ENCODE data around the gene CLEC19A.

Gene CLEC19A

GRCh38 chr16:19295393-19295792 is 9.9 kb downstream of the CLEC19A start:
- TF ChIP-seq CTCF (conservative IDR thresholded peaks at IDR 0.05; ENCODE audit: low read depth): no peak
- ChIA-PET POLR2A (ENCODE audit: low non-redundant PET) (no interaction called here), CTCF (interaction anchor here (0.7 kb wide), 1 partner anchor 12 kb away, joined by 3 read pairs; no protein-coding TSS in a partner anchor)
- no peak for DNase-seq (ENCODE audit: low spot score)
- H3K27ac ChIP-seq: no peak overlapping the region

- DNase-seq (ENCODE audit: low spot score): no peak
- CTCF ChIA-PET: interaction anchor here (0.6 kb wide), 1 partner anchor 32 kb away, joined by 4 read pairs; no protein-coding TSS in a partner anchor
- POLR2A ChIA-PET (ENCODE audit: low non-redundant PET): no interaction called here
- TF ChIP-seq CTCF (conservative IDR thresholded peaks at IDR 0.05; ENCODE audit: low read depth): no peak
- H3K27ac ChIP-seq: no peak overlapping the region
Observed at GRCh38 chr16:19297454-19297853, 11.9 kb downstream of the CLEC19A start.

GRCh38 chr16:19299565-19299964 is 14.0 kb downstream of the CLEC19A start:
- no peak for DNase-seq (ENCODE audit: low spot score)
- no peak for TF ChIP-seq CTCF (conservative IDR thresholded peaks at IDR 0.05; ENCODE audit: low read depth)
- ChIA-PET CTCF (interaction anchor here (0.5 kb wide), 1 partner anchor 211 kb away, joined by 4 read pairs; no protein-coding TSS in a partner anchor), POLR2A (ENCODE audit: low non-redundant PET) (no interaction called here)
- H3K27ac ChIP-seq: no peak overlapping the region

- POLR2A ChIA-PET (ENCODE audit: low non-redundant PET): no interaction called here
- TF ChIP-seq CTCF (conservative IDR thresholded peaks at IDR 0.05; ENCODE audit: low read depth): no peak
- no peak overlapping the region for H3K27ac ChIP-seq
- no peak for DNase-seq (ENCODE audit: low spot score)
- CTCF ChIA-PET: no interaction called here
Observed at GRCh38 chr16:19301931-19302330, 16.4 kb downstream of the CLEC19A start.

- no peak for TF ChIP-seq CTCF (conservative IDR thresholded peaks at IDR 0.05; ENCODE audit: low read depth)
- no peak overlapping the region for H3K27ac ChIP-seq
- peak; percentile 15 for DNase-seq (ENCODE audit: low spot score)
- POLR2A ChIA-PET (ENCODE audit: low non-redundant PET): no interaction called here
- CTCF ChIA-PET: interaction anchor here (0.6 kb wide), 1 partner anchor 191 kb away, joined by 4 read pairs; no protein-coding TSS in a partner anchor
Observed at GRCh38 chr16:19304750-19305149, 19.2 kb downstream of the CLEC19A start.

GRCh38 chr16:19305443-19305842 is 19.9 kb downstream of the CLEC19A start:
- ChIA-PET POLR2A (ENCODE audit: low non-redundant PET) (no interaction called here), CTCF (interaction anchor here (0.6 to 0.7 kb wide), 2 partner anchors 49 to 192 kb away, joined by 3 to 4 read pairs; no protein-coding TSS in a partner anchor)
- H3K27ac ChIP-seq: no peak overlapping the region
- no peak for DNase-seq (ENCODE audit: low spot score)
- TF ChIP-seq CTCF (conservative IDR thresholded peaks at IDR 0.05; ENCODE audit: low read depth): no peak
